BLaER1 (cell line): ENCODE measurements around the gene FKBP11.
"Not testable (repeated sequence)": the region's sequence is repeated elsewhere in the genome, so short reads cannot be mapped to it uniquely, and the experiment has no call there.

Experiments used
- H3K27ac ChIP-seq: shearing (Covaris generic); formaldehyde crosslinking; 2 replicates; pipeline ENCODE4 v1.8.1; 2022
- H3K27me3 ChIP-seq: shearing (Covaris generic); formaldehyde crosslinking; 2 replicates; pipeline ENCODE4 v1.8.1; 2022
- H3K36me3 ChIP-seq: shearing (Covaris generic); formaldehyde crosslinking; 2 replicates; pipeline ENCODE4 v1.8.1; 2022
- H3K4me1 ChIP-seq: shearing (Covaris generic); formaldehyde crosslinking; 2 replicates; pipeline ENCODE4 v1.8.1; 2022
- H3K4me2 ChIP-seq: shearing (Covaris generic); formaldehyde crosslinking; 2 replicates; pipeline ENCODE4 v1.8.1; 2022
- H3K4me3 ChIP-seq: shearing (Covaris generic); formaldehyde crosslinking; 2 replicates; pipeline ENCODE4 v1.8.1; 2022
- H3K9ac ChIP-seq: shearing (Covaris generic); formaldehyde crosslinking; 2 replicates; pipeline ENCODE4 v1.8.1; 2022
- H3K9me3 ChIP-seq: shearing (Covaris generic); formaldehyde crosslinking; 2 replicates; pipeline ENCODE4 v1.8.1; 2022
- H4K20me1 ChIP-seq: shearing (Covaris generic); formaldehyde crosslinking; 2 replicates; pipeline ENCODE4 v1.8.1; 2022
- Cebpa-rat ChIP-seq: shearing (Covaris generic); IDR thresholded peaks from 2 replicates; pipeline ENCODE4 v1.8.1; 2022

FKBP11 gene

DNA sequence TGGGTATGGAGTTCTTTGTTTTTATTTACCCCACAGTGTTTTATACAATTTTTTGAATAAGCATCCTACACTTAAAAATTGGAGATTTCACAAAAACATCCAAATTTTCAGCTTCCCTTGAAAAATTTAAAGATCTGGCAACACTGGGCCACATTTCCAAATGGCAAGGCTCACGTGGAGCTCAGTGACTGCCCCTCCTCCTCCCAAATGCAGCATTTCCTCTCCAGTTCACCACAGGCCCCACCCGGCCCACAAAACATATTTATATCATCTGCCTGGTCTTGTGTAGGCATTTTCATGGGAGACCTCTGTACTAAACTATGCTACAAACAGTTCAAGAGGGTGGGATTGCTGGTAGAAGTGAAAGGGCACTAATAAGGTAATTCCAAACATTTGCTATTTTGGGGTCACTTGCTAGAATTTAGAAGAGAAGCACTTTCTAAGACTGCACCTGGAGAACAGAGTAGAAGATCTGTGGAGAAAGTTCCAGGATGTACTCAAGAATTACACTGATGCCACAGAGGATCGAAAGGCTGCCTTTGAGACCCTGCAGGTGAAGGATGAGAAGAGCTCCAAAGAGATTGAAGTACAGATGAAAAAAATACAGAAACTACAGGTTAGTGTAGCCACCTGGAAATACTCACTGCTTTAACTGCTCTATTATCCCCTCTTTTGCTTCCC, 7.3 kb downstream of the FKBP11 start:
- Histone ChIP-seq H3K4me1 (peaks cover 19% of the 10 kb centered on the region), H3K27me3 (no peaks in the 10 kb centered on the region), H3K9ac (peak overlapping the region; percentile 12; the same call in 1 of the 2 replicates), H3K9me3 (peaks cover 6% of the 10 kb centered on the region; the same call in 1 of the 2 replicates), H3K4me2 (peak overlapping the region; percentile 61), H3K4me3 (no peak overlapping the region), H3K36me3 (peaks cover 24% of the 10 kb centered on the region), H3K27ac (peak overlapping the region; percentile 49; the same call in 1 of the 2 replicates), H4K20me1 (no peaks in the 10 kb centered on the region)
- no peak for TF ChIP-seq Cebpa-rat

- no peaks in the 10 kb centered on the region for H3K9me3 ChIP-seq
- no peaks in the 10 kb centered on the region for H4K20me1 ChIP-seq
- H3K36me3 ChIP-seq: 0 out of 2 replicates have a peak, but pooled peaks cover 3% of the 10 kb centered on the region
- no peak for TF ChIP-seq Cebpa-rat
- H3K4me2 ChIP-seq: no peak overlapping the region
- no peak overlapping the region for H3K9ac ChIP-seq
- no peaks in the 10 kb centered on the region for H3K4me1 ChIP-seq
- H3K27ac ChIP-seq: no peak overlapping the region
- H3K27me3 ChIP-seq: no peaks in the 10 kb centered on the region
- no peak overlapping the region for H3K4me3 ChIP-seq
Measured at GRCh38 chr12:48910196-48910595, 15.1 kb downstream of the FKBP11 start.

GRCh38 chr12:48909698-48910097, 15.6 kb downstream of the FKBP11 start:
- not testable (repeated sequence) for H4K20me1 ChIP-seq, H3K9me3 ChIP-seq, H3K4me3 ChIP-seq, H3K4me1 ChIP-seq, H3K9ac ChIP-seq, H3K27me3 ChIP-seq, H3K4me2 ChIP-seq, H3K27ac ChIP-seq, H3K36me3 ChIP-seq

- Histone ChIP-seq H3K4me3 (no peak overlapping the region), H3K4me1 (peaks cover 18% of the 10 kb centered on the region), H3K9me3 (no peaks in the 10 kb centered on the region), H4K20me1 (no peaks in the 10 kb centered on the region), H3K4me2 (no peak overlapping the region), H3K36me3 (no peaks in the 10 kb centered on the region), H3K27me3 (no peaks in the 10 kb centered on the region), H3K9ac (no peak overlapping the region), H3K27ac (no peak overlapping the region)
- TF ChIP-seq Cebpa-rat: no peak
Measured at GRCh38 chr12:48907245-48907644, 18.0 kb downstream of the FKBP11 start.

DNA sequence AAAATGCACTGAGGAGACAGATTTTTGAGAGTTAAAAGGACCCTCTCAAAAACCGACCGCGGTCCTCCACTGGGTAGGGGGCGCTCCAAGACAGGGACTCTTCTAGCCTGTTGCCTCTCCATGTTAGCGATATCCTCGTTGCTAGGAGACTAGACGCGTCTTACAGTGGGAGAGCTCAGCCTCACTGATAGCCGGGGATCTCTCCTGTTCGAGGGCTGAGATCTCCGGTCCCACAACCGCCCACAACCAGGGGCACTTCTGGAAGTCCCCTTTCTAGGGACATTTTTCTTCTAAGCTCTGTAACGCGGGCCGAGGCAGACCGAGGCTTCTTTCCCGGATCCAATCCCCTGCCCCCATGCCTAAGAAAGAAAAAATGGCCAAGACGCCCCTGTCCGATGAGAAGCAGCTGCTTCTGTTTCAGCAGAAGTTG, 21.3 kb downstream of the FKBP11 start:
- H3K27me3 ChIP-seq: no peaks in the 10 kb centered on the region
- H4K20me1 ChIP-seq: no peaks in the 10 kb centered on the region
- H3K9ac ChIP-seq: peak overlapping the region; percentile 23; the same call in 1 of the 2 replicates
- H3K9me3 ChIP-seq: no peaks in the 10 kb centered on the region
- H3K36me3 ChIP-seq: no peaks in the 10 kb centered on the region
- no peak overlapping the region for H3K27ac ChIP-seq
- no peak for TF ChIP-seq Cebpa-rat
- H3K4me3 ChIP-seq: peak overlapping the region; percentile 53
- H3K4me2 ChIP-seq: peak overlapping the region; percentile 90
- peaks cover 18% of the 10 kb centered on the region for H3K4me1 ChIP-seq

GRCh38 chr12:48903363-48903981, 21.8 kb downstream of the FKBP11 start:
- Histone ChIP-seq H3K4me1 (peaks cover 18% of the 10 kb centered on the region), H3K27ac (no peak overlapping the region), H3K9me3 (no peaks in the 10 kb centered on the region), H3K27me3 (no peaks in the 10 kb centered on the region), H4K20me1 (no peaks in the 10 kb centered on the region), H3K4me3 (peak overlapping the region; percentile 53; the same call in 1 of the 2 replicates), H3K36me3 (no peaks in the 10 kb centered on the region), H3K9ac (no peak overlapping the region), H3K4me2 (peak overlapping the region; percentile 90)
- no peak for TF ChIP-seq Cebpa-rat

DNA sequence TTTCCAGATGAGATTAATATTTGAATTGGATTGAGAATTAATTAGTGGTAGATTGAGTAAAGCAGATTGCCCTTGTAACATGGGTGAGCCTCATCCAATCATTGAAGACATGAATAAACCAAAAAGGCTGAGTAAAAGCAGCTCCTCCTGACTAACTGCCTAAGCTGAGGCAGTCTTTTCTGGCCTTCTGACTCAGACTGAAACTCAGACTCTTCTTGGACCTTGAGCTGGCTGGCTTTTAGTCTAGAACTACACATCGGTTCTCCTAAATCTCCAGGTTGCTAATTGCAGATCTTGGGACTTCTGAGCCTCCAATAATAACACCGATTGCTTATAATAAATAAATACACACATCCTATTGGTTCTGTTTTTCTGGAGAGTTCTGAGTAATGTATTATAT, 24.0 kb downstream of the FKBP11 start:
- Histone ChIP-seq H3K27me3 (no peaks in the 10 kb centered on the region), H3K4me1 (peaks cover 18% of the 10 kb centered on the region), H3K4me2 (no peak overlapping the region), H3K9ac (no peak overlapping the region), H3K36me3 (no peaks in the 10 kb centered on the region), H3K4me3 (no peak overlapping the region), H3K9me3 (no peaks in the 10 kb centered on the region), H4K20me1 (no peaks in the 10 kb centered on the region), H3K27ac (no peak overlapping the region)
- no peak for TF ChIP-seq Cebpa-rat

DNA sequence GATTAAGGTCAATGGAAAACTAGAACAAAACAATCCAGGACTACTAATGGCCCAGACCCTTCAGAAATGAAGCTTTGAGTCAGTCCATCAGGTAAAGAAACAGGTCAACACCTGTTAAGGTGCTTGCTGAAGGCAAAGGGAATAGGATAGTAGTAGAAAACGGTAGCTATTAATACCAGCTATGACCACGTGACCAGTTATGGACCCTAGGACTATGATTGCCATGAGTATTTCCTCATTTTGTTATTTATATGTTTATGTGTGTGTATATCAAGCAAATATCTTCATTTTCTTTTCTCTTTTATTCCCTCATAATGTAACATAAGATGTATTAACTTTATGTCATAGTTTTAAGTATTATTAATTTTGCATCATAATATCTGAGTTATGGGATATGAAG, 25.6 kb downstream of the FKBP11 start:
- no peaks in the 10 kb centered on the region for H3K9me3 ChIP-seq
- no peak overlapping the region for H3K9ac ChIP-seq
- H4K20me1 ChIP-seq: no peaks in the 10 kb centered on the region
- H3K36me3 ChIP-seq: no peaks in the 10 kb centered on the region
- no peak overlapping the region for H3K4me3 ChIP-seq
- no peaks in the 10 kb centered on the region for H3K27me3 ChIP-seq
- H3K4me1 ChIP-seq: peaks cover 17% of the 10 kb centered on the region
- no peak for TF ChIP-seq Cebpa-rat
- no peak overlapping the region for H3K4me2 ChIP-seq
- H3K27ac ChIP-seq: no peak overlapping the region

DNA sequence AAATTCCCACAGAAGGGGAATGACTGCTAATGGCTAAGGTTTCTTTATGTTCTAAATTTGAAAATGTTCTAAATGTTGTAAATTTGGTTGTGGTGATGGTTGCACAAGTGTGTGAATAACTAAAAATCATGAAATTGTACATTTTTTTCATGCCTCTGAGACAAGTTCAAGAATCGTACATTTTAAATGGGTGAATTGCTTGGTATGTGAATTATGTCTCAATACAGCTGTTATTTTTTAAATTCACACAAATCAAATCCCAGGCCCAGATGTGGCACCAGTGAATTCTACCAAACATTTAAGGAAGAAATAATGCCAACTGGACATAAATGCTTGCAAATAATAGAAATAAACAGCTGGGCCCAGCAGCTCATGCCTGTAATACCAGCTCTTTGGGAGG, 31.0 kb downstream of the FKBP11 start:
- Histone ChIP-seq H3K27me3 (peaks cover 15% of the 10 kb centered on the region), H3K9ac (no peak overlapping the region), H4K20me1 (no peaks in the 10 kb centered on the region), H3K4me1 (peaks cover 12% of the 10 kb centered on the region), H3K4me3 (no peak overlapping the region), H3K27ac (no peak overlapping the region), H3K36me3 (no peaks in the 10 kb centered on the region), H3K9me3 (no peaks in the 10 kb centered on the region), H3K4me2 (no peak overlapping the region)
- no peak for TF ChIP-seq Cebpa-rat

- Histone ChIP-seq H4K20me1 (no peaks in the 10 kb centered on the region), H3K27ac (no peak overlapping the region), H3K9me3 (no peaks in the 10 kb centered on the region), H3K4me2 (peak overlapping the region; percentile 49), H3K27me3 (peaks cover 15% of the 10 kb centered on the region), H3K4me1 (peaks cover 12% of the 10 kb centered on the region), H3K4me3 (no peak overlapping the region), H3K9ac (no peak overlapping the region), H3K36me3 (no peaks in the 10 kb centered on the region)
- TF ChIP-seq Cebpa-rat: no peak
Measured at GRCh38 chr12:48890657-48891418, 34.5 kb downstream of the FKBP11 start.
